GM23338 (cell line): ENCODE data around the gene IMMP2L. TPM values are rescaled to one million over a fixed set of nuclear protein-coding genes. Genes with fewer than 3 reads are reported as not detected.
"Not testable (repeated sequence)": the region's sequence is repeated elsewhere in the genome, so short reads cannot be mapped to it uniquely, and the experiment has no call there.

Experiments used
- ATAC-seq: fragments of 200-7000 bp; cut with Tn5 transposase; 3 replicates; pipeline ENCODE4 v1.9.1; 2020
- DNase-seq: peaks from one replicate; pipeline ENCODE4 v3.0.0-alpha.2; 2015; ENCODE audit warnings: low spot score
- H2AFZ ChIP-seq: fragments of 200-600 bp; sonication (generic); 2 replicates; pipeline ENCODE4 v1.8.0; 2016; ENCODE audit warnings: antibody characterized with exemption, mild to moderate bottlenecking, moderate library complexity
- H3F3A ChIP-seq: fragments of 200-600 bp; sonication (generic); replicated peaks from 2 replicates; pipeline ENCODE4 v1.8.0; 2017; ENCODE audit warnings: antibody characterized with exemption, mixed run types, low read depth
- H3K27ac ChIP-seq: fragments of 200-600 bp; sonication (generic); 2 replicates; pipeline ENCODE4 v1.6.1; 2016; ENCODE audit warnings: low read depth
- H3K27me3 ChIP-seq: fragments of 200-600 bp; sonication (generic); 2 replicates; pipeline ENCODE4 v1.8.0; 2016; ENCODE audit warnings: mild to moderate bottlenecking, mixed run types, moderate library complexity; ENCODE audit not compliant: insufficient read depth
- H3K36me3 ChIP-seq: fragments of 200-600 bp; sonication (generic); 2 replicates; pipeline ENCODE4 v1.8.0; 2016; ENCODE audit warnings: mild to moderate bottlenecking; ENCODE audit not compliant: insufficient read depth
- H3K4me1 ChIP-seq: fragments of 200-600 bp; sonication (generic); 2 replicates; pipeline ENCODE4 v1.8.0; 2016; ENCODE audit warnings: mild to moderate bottlenecking, moderate library complexity; ENCODE audit not compliant: insufficient read depth
- H3K4me2 ChIP-seq: fragments of 200-600 bp; sonication (generic); 2 replicates; pipeline ENCODE4 v1.7.1; 2017; ENCODE audit warnings: mixed run types
- H3K4me3 ChIP-seq: fragments of 200-600 bp; sonication (generic); 2 replicates; pipeline ENCODE4 v1.6.1; 2016; ENCODE audit warnings: mixed run types
- H3K79me2 ChIP-seq: fragments of 200-600 bp; sonication (generic); replicated peaks from 2 replicates; pipeline ENCODE4 v1.8.0; 2017; ENCODE audit warnings: mild to moderate bottlenecking; ENCODE audit not compliant: insufficient read depth
- H3K9me2 ChIP-seq: fragments of 200-600 bp; sonication (generic); 2 replicates; pipeline ENCODE4 v1.8.0; 2017; ENCODE audit not compliant: insufficient read depth
- H4K20me1 ChIP-seq: fragments of 200-600 bp; sonication (generic); replicated peaks from 2 replicates; pipeline ENCODE4 v1.8.0; 2017; ENCODE audit warnings: mild to moderate bottlenecking; ENCODE audit not compliant: insufficient read depth
- H3K27ac Mint-ChIP-seq: 2 replicates; pipeline ENCODE4 v1.8.0; 2020; ENCODE audit warnings: inconsistent platforms, mild to moderate bottlenecking, moderate library complexity, mixed read lengths
- H3K27me3 Mint-ChIP-seq: 3 replicates; pipeline ENCODE4 v1.8.0; 2022; ENCODE audit warnings: low read depth, mild to moderate bottlenecking, moderate library complexity, mixed read lengths, inconsistent platforms; ENCODE audit not compliant: insufficient read depth, poor library complexity
- H3K36me3 Mint-ChIP-seq: 3 replicates; pipeline ENCODE4 v1.8.0; 2021; ENCODE audit warnings: low read depth, mild to moderate bottlenecking, inconsistent platforms, moderate library complexity, mixed read lengths
- H3K4me1 Mint-ChIP-seq: 3 replicates; pipeline ENCODE4 v1.8.0; 2020; ENCODE audit warnings: mild to moderate bottlenecking, inconsistent platforms, mixed read lengths
- H3K4me3 Mint-ChIP-seq: 3 replicates; pipeline ENCODE4 v1.8.0; 2021; ENCODE audit warnings: moderate library complexity, mild to moderate bottlenecking, inconsistent platforms, mixed read lengths
- H3K9me3 Mint-ChIP-seq: 3 replicates; pipeline ENCODE4 v1.8.0; 2020; ENCODE audit warnings: moderate library complexity, mild to moderate bottlenecking, inconsistent platforms, mixed read lengths
- EZH2phosphoT487 ChIP-seq: fragments of 200-600 bp; sonication (generic); IDR thresholded peaks from one replicate; pipeline ENCODE4 v1.8.1; 2018; ENCODE audit warnings: antibody characterized with exemption; ENCODE audit not compliant: unreplicated experiment
- STAT1 ChIP-seq: IDR thresholded peaks from one replicate; pipeline ENCODE4 v1.6.1; 2016; ENCODE audit warnings: antibody characterized with exemption; ENCODE audit not compliant: unreplicated experiment
- ZNF114 ChIP-seq: fragments of 250-450 bp; sonication (Bioruptor Pico); IDR thresholded peaks from 2 replicates; pipeline ENCODE4 v1.5.0; 2020; ENCODE audit warnings: mild to moderate bottlenecking, moderate library complexity
- ZNF331 ChIP-seq: fragments of 250-450 bp; sonication (Bioruptor Pico); IDR thresholded peaks from 2 replicates; pipeline ENCODE4 v1.5.0; 2020; ENCODE audit warnings: low read depth, mild to moderate bottlenecking, moderate library complexity
- ZNF462 ChIP-seq: fragments of 250-450 bp; sonication (Bioruptor Pico); IDR thresholded peaks from 2 replicates; pipeline ENCODE4 v1.5.0; 2020; ENCODE audit warnings: mild to moderate bottlenecking, moderate library complexity
- polyA plus RNA-seq: library from polyadenylated mRNA; unstranded; fragments of >200 nt; fragmentation: Nextera tagmentation; extraction: Ambion mirVana; gene quantifications from 2 replicates; pipeline ENCODE4 v1.2.1, GENCODE V29; 2016
- total RNA-seq: library from RNA; depleted of rRNA; stranded (reverse); fragments of >200 nt; shearing (Covaris generic); gene quantifications from 2 replicates; pipeline ENCODE4 v1.2.3, GENCODE V29; 2014
- TF ChIP-seq, protein P1 (sequence below), 2 experiments: fragments of 200-600 bp in 1 of 2; sonication (generic) in 1 of 2; conservative IDR thresholded peaks; 2 replicates each; pipeline versions ENCODE4 v1.5.1 to v1.6.1; 2016 to 2017; ENCODE audit warnings: antibody characterized with exemption in 2 of 2, low read depth in 2 of 2, mild to moderate bottlenecking in 2 of 2, moderate library complexity in 1 of 2

The IMMP2L gene
- total and polyA plus RNA-seq, 2 experiments from 2014 or later = 7.3 to 14.0 TPM

DNA sequence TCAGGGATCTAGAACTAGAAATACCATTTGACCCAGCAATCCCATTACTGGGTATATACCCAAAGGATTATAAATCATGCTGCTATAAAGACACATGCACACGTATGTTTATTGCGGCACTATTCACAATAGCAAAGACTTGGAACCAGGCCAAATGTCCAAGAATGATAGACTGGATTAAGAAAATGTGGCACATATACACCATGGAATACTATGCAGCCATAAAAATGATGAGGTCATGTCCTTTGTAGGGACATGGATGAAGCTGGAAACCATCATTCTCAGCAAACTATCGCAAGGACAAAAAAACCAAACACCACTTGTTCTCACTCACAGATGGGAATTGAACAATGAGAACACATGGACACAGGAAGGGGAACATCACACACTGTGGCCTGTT, 96.5 kb downstream of the IMMP2L start:
- H3K27ac Mint-ChIP-seq = not testable (repeated sequence)

DNA sequence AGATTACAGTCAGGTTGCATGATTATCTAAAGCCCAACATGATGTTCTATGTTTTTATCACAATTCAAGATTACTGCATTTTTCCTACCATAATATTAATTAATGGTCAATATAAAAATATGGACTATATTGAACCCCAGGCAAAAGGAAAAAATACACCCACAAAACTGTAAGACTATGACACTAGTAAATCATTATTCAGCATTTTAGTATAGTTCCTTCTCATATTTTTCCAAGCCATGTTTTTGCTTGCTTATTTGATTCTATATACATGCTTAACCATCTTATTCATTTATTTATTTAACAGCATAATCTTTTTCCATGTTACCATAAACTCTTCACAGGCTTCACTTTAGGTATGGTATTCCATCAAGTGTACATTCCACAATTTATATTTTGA, 101.6 kb downstream of the IMMP2L start:
- no peaks in the 10 kb centered on the region for H4K20me1 ChIP-seq
- no peak overlapping the region for H3K4me3 ChIP-seq
- H2AFZ ChIP-seq = no peak overlapping the region
- H3K4me2 ChIP-seq = no peak overlapping the region
- H3K27me3 ChIP-seq = no peaks in the 10 kb centered on the region
- H3K27ac ChIP-seq = no peak overlapping the region
- H3K79me2 ChIP-seq = no peaks in the 10 kb centered on the region
- TF ChIP-seq, protein P1, sequence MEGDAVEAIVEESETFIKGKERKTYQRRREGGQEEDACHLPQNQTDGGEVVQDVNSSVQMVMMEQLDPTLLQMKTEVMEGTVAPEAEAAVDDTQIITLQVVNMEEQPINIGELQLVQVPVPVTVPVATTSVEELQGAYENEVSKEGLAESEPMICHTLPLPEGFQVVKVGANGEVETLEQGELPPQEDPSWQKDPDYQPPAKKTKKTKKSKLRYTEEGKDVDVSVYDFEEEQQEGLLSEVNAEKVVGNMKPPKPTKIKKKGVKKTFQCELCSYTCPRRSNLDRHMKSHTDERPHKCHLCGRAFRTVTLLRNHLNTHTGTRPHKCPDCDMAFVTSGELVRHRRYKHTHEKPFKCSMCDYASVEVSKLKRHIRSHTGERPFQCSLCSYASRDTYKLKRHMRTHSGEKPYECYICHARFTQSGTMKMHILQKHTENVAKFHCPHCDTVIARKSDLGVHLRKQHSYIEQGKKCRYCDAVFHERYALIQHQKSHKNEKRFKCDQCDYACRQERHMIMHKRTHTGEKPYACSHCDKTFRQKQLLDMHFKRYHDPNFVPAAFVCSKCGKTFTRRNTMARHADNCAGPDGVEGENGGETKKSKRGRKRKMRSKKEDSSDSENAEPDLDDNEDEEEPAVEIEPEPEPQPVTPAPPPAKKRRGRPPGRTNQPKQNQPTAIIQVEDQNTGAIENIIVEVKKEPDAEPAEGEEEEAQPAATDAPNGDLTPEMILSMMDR (conservative IDR thresholded peaks at IDR 0.05; ENCODE audit: low read depth in 2 of 2) = no peak
- no peak for TF ChIP-seq ZNF331 (CRISPR knock-in tag)
- no peak for TF ChIP-seq ZNF114 (CRISPR knock-in tag)
- no peak for TF ChIP-seq STAT1
- TF ChIP-seq EZH2phosphoT487 = no peak
- Mint-ChIP-seq H3K27me3 (no peaks in the 10 kb centered on the region), H3K36me3 (no peaks in the 10 kb centered on the region), H3K9me3 (no peaks in the 10 kb centered on the region), H3K27ac (no peak overlapping the region), H3K4me1 (no peaks in the 10 kb centered on the region), H3K4me3 (no peak overlapping the region)
- no peaks in the 10 kb centered on the region for H3K9me2 ChIP-seq
- no peaks in the 10 kb centered on the region for H3F3A ChIP-seq
- ATAC-seq (no peak), DNase-seq (no peak)
- H3K4me1 ChIP-seq = no peaks in the 10 kb centered on the region
- no peaks in the 10 kb centered on the region for H3K36me3 ChIP-seq

More for the DNA sequence above, 96.5 kb downstream of the IMMP2L start:
- H3K4me1 ChIP-seq, H3F3A ChIP-seq, H3K36me3 Mint-ChIP-seq, H3K4me3 Mint-ChIP-seq, H3K79me2 ChIP-seq, H2AFZ ChIP-seq, H3K9me2 ChIP-seq, H3K27ac ChIP-seq, H3K36me3 ChIP-seq, H4K20me1 ChIP-seq, H3K4me1 Mint-ChIP-seq, H3K27me3 ChIP-seq, ATAC-seq, H3K4me3 ChIP-seq, H3K27me3 Mint-ChIP-seq, H3K4me2 ChIP-seq, DNase-seq: not testable (repeated sequence)
- H3K9me3 Mint-ChIP-seq = peaks cover 11% of the 10 kb centered on the region

GRCh38 chr7:111459757-111460280, 102.5 kb downstream of the IMMP2L start:
- H3K27ac ChIP-seq = no peak overlapping the region
- H3K9me3 Mint-ChIP-seq = no peaks in the 10 kb centered on the region
- H3K27me3 Mint-ChIP-seq = no peaks in the 10 kb centered on the region
- ATAC-seq = no peak
- H3K27me3 ChIP-seq = no peaks in the 10 kb centered on the region
- no peak overlapping the region for H3K4me2 ChIP-seq
- no peaks in the 10 kb centered on the region for H3F3A ChIP-seq
- H3K9me2 ChIP-seq = no peaks in the 10 kb centered on the region
- H3K4me1 ChIP-seq = no peaks in the 10 kb centered on the region
- H3K4me3 ChIP-seq = no peak overlapping the region
- no peak overlapping the region for H2AFZ ChIP-seq
- H3K36me3 ChIP-seq = no peaks in the 10 kb centered on the region
- DNase-seq = no peak
- no peaks in the 10 kb centered on the region for H4K20me1 ChIP-seq
- no peaks in the 10 kb centered on the region for H3K36me3 Mint-ChIP-seq
- H3K4me1 Mint-ChIP-seq = no peaks in the 10 kb centered on the region
- no peaks in the 10 kb centered on the region for H3K79me2 ChIP-seq
- H3K4me3 Mint-ChIP-seq = no peak overlapping the region
- H3K27ac Mint-ChIP-seq = no peak overlapping the region
- no peak for TF ChIP-seq ZNF462 (CRISPR knock-in tag)
- TF ChIP-seq EZH2phosphoT487 = no peak
- TF ChIP-seq ZNF331 (CRISPR knock-in tag) = no peak
- TF ChIP-seq STAT1 = no peak
